ENCODE data around the gene GLI1.
A peak's percentile ranks its signal among the peaks of the same experiment; 100 is the strongest.
"Not testable (repeated sequence)": the region's sequence is repeated elsewhere in the genome, so short reads cannot be mapped to it uniquely, and the experiment has no call there.

GLI1 gene

GRCh38 chr12:57441846-57442427 lies 17.6 kb upstream of the GLI1 start:
- no peak for DNase-seq

GRCh38 chr12:57444337-57444736 lies 15.2 kb upstream of the GLI1 start:
- DNase-seq, result not testable (repeated sequence)

- no peak for DNase-seq
Measured at GRCh38 chr12:57444744-57445143, 14.8 kb upstream of the GLI1 start.

GRCh38 chr12:57446292-57446960 lies 13.2 kb upstream of the GLI1 start:
- DNase-seq, result no peak

- DNase-seq, result no peak
Measured at GRCh38 chr12:57448669-57449068, 10.9 kb upstream of the GLI1 start.

GRCh38 chr12:57449375-57449774 lies 10.2 kb upstream of the GLI1 start:
- no peak for DNase-seq

GRCh38 chr12:57450057-57450456 lies 9.5 kb upstream of the GLI1 start:
- DNase-seq, result no peak

- DNase-seq, result no peak
Measured at GRCh38 chr12:57451233-57451778, 8.3 kb upstream of the GLI1 start.

GRCh38 chr12:57452181-57452936 lies 7.2 kb upstream of the GLI1 start:
- no peak for DNase-seq

GRCh38 chr12:57452937-57453509 lies 6.6 kb upstream of the GLI1 start:
- DNase-seq, result peak in 1 of 2 experiments; percentile 52

- no peak for DNase-seq
Measured at GRCh38 chr12:57454213-57454565, 5.4 kb upstream of the GLI1 start.

GRCh38 chr12:57454566-57455373 lies 4.8 kb upstream of the GLI1 start, which contains the start of gene INHBE:
Gene INHBE, plus strand, starts transcription at chr12:57455307. Its CDS starts 230 bp downstream, at chr12:57455537.
- no peak for DNase-seq

GRCh38 chr12:57455374-57456144 lies 4.0 kb upstream of the GLI1 start:
- DNase-seq, result no peak

- DNase-seq, result peak; percentile 33 to 46
Measured at GRCh38 chr12:57456145-57456700, 3.4 kb upstream of the GLI1 start.

- no peak for DNase-seq
Measured at GRCh38 chr12:57456737-57457490, 2.7 kb upstream of the GLI1 start.

GRCh38 chr12:57458665-57459054 lies 925 bp upstream of the GLI1 start:
- no peak for DNase-seq

GRCh38 chr12:57459055-57459749 lies 383 bp upstream of the GLI1 start:
- DNase-seq, result peak; percentile 88 to 92

GRCh38 chr12:57460468-57460784 lies 841 bp downstream of the GLI1 start:
- peak in 1 of 2 experiments; percentile 7 for DNase-seq

GRCh38 chr12:57460841-57461275 lies 1.3 kb downstream of the GLI1 start:
- DNase-seq, result no peak

All from stimulated activated CD4-positive, alpha-beta T cell treated with anti-CD3 and anti-CD28 coated beads, Interleukin-4, amount 100 ng/mL, for 4 hours (primary cell).